Skin epidermis (tissue), 12 donors: ENCODE measurements around the gene MCTP1.

Source experiments
- H3K27ac ChIP-seq, 21 experiments: fragments of 200-600 bp; sonication (generic) in 11 of 21; one replicate each; pipeline ENCODE4 v1.5.0; 2020; ENCODE audit warnings: mild to moderate bottlenecking in 3 of 21, inconsistent platforms in 2 of 21, moderate library complexity in 2 of 21
- H3K4me3 ChIP-seq, 7 experiments: fragments of 200-600 bp; sonication (generic) in 2 of 7; one replicate each; pipeline ENCODE4 v1.5.0; 2020; ENCODE audit warnings: inconsistent platforms in 2 of 7, mild to moderate bottlenecking in 2 of 7, moderate library complexity in 1 of 7

Gene MCTP1

GRCh38 chr5:95048628-95049027 lies 236.3 kb downstream of the MCTP1 start:
- peak overlapping the region in 5 of 21 experiments; percentile 13 to 54 (median 23) for H3K27ac ChIP-seq
- H3K4me3 ChIP-seq: no peak overlapping the region

- no peak overlapping the region for H3K4me3 ChIP-seq
- H3K27ac ChIP-seq: no peak overlapping the region
These were observed 239.5 kb downstream of the MCTP1 start for GRCh38 chr5:95045181-95045965.

GRCh38 chr5:95044096-95044495 lies 240.8 kb downstream of the MCTP1 start:
- Histone ChIP-seq H3K27ac (peak overlapping the region in 2 of 21 experiments; percentile 16 to 43), H3K4me3 (no peak overlapping the region)

GRCh38 chr5:95043648-95044047 lies 241.2 kb downstream of the MCTP1 start:
- Histone ChIP-seq H3K4me3 (no peak overlapping the region), H3K27ac (peak overlapping the region in 2 of 21 experiments; percentile 16 to 43)

GRCh38 chr5:95043234-95043633 lies 241.7 kb downstream of the MCTP1 start:
- Histone ChIP-seq H3K4me3 (no peak overlapping the region), H3K27ac (no peak overlapping the region)

GRCh38 chr5:95042037-95042436 lies 242.9 kb downstream of the MCTP1 start:
- Histone ChIP-seq H3K4me3 (no peak overlapping the region), H3K27ac (no peak overlapping the region)

- no peak overlapping the region for H3K4me3 ChIP-seq
These were observed 248.8 kb downstream of the MCTP1 start for GRCh38 chr5:95035891-95036685.

GRCh38 chr5:95032801-95033200 lies 252.1 kb downstream of the MCTP1 start:
- H3K4me3 ChIP-seq: no peak overlapping the region
- H3K27ac ChIP-seq: no peak overlapping the region

More at GRCh38 chr5:95035891-95036685, 248.8 kb downstream of the MCTP1 start:
- H3K27ac ChIP-seq: no peak overlapping the region

GRCh38 chr5:95029569-95030366 lies 255.1 kb downstream of the MCTP1 start:
- no peak overlapping the region for H3K27ac ChIP-seq
- no peak overlapping the region for H3K4me3 ChIP-seq

- Histone ChIP-seq H3K27ac (no peak overlapping the region), H3K4me3 (no peak overlapping the region)
These were observed 257.1 kb downstream of the MCTP1 start for GRCh38 chr5:95027775-95028174.

- H3K27ac ChIP-seq: no peak overlapping the region
These were observed 257.7 kb downstream of the MCTP1 start for GRCh38 chr5:95027151-95027721.

GRCh38 chr5:95026718-95027117 lies 258.2 kb downstream of the MCTP1 start:
- Histone ChIP-seq H3K4me3 (no peak overlapping the region), H3K27ac (no peak overlapping the region)

More at GRCh38 chr5:95027151-95027721, 257.7 kb downstream of the MCTP1 start:
- no peak overlapping the region for H3K4me3 ChIP-seq

GRCh38 chr5:95022967-95023695 lies 261.8 kb downstream of the MCTP1 start:
- H3K27ac ChIP-seq: no peak overlapping the region

GRCh38 chr5:95020345-95020744 lies 264.5 kb downstream of the MCTP1 start:
- Histone ChIP-seq H3K4me3 (no peak overlapping the region), H3K27ac (no peak overlapping the region)

More at GRCh38 chr5:95022967-95023695, 261.8 kb downstream of the MCTP1 start:
- H3K4me3 ChIP-seq: no peak overlapping the region

GRCh38 chr5:95018946-95019345 lies 265.9 kb downstream of the MCTP1 start:
- Histone ChIP-seq H3K4me3 (no peak overlapping the region), H3K27ac (no peak overlapping the region)

GRCh38 chr5:95018511-95018910 lies 266.4 kb downstream of the MCTP1 start:
- H3K27ac ChIP-seq: no peak overlapping the region

GRCh38 chr5:95009812-95010211 lies 275.1 kb downstream of the MCTP1 start:
- H3K4me3 ChIP-seq: no peak overlapping the region

More at GRCh38 chr5:95018511-95018910, 266.4 kb downstream of the MCTP1 start:
- H3K4me3 ChIP-seq: no peak overlapping the region

GRCh38 chr5:95007921-95008597 lies 276.8 kb downstream of the MCTP1 start:
- H3K4me3 ChIP-seq: no peak overlapping the region
- no peak overlapping the region for H3K27ac ChIP-seq

More at GRCh38 chr5:95009812-95010211, 275.1 kb downstream of the MCTP1 start:
- no peak overlapping the region for H3K27ac ChIP-seq
